Activated CD8-positive, alpha-beta T cell treated with anti-CD3 and anti-CD28 coated beads, Interleukin-2, amount 10 ng/mL, durations not matched to agents 7 days and 5 days (primary cell): Measurements from ENCODE around the gene KLRK1. TPM values are rescaled to one million over a fixed set of nuclear protein-coding genes. Genes with fewer than 3 reads are reported as not detected.
"Not testable (repeated sequence)": the region's sequence is repeated elsewhere in the genome, so short reads cannot be mapped to it uniquely, and the experiment has no call there.

Experiments
- ATAC-seq: fragments of 150-1000 bp; cut with Tn5 transposase; one replicate; pipeline ENCODE4 v1.10.0; 2021; ENCODE audit warnings: moderate library complexity
- CTCF ChIA-PET: fragments of 350-600 bp; sonication (Branson Sonifier 250); formaldehyde crosslinking; loops from one replicate; lab custom pipeline; 2021; ENCODE audit warnings: antibody characterized with exemption; lab: Charles Lee
- POLR2A ChIA-PET: fragments of 350-600 bp; sonication (Branson Sonifier 250); formaldehyde crosslinking; loops from one replicate; lab custom pipeline; 2021; ENCODE audit warnings: antibody characterized with exemption; lab: Charles Lee
- DNase-seq: peaks from one replicate; pipeline ENCODE4 v3.0.0-alpha.2; 2020
- H3K27ac Mint-ChIP-seq: one replicate; pipeline ENCODE4 v1.8.0; 2021; ENCODE audit warnings: mild to moderate bottlenecking, mixed read lengths
- H3K27me3 Mint-ChIP-seq: one replicate; pipeline ENCODE4 v1.8.0; 2021; ENCODE audit warnings: low read depth, mixed read lengths
- H3K36me3 Mint-ChIP-seq: one replicate; pipeline ENCODE4 v1.8.0; 2021; ENCODE audit warnings: low read depth, mixed read lengths
- H3K4me1 Mint-ChIP-seq: one replicate; pipeline ENCODE4 v1.8.0; 2021; ENCODE audit warnings: low read depth, mixed read lengths
- H3K4me3 Mint-ChIP-seq: one replicate; pipeline ENCODE4 v1.8.0; 2021; ENCODE audit warnings: mild to moderate bottlenecking, mixed read lengths
- H3K9me3 Mint-ChIP-seq: one replicate; pipeline ENCODE4 v1.8.0; 2022; ENCODE audit warnings: mixed read lengths; ENCODE audit not compliant: insufficient read depth
- total RNA-seq, 2 experiments: library from RNA; stranded (reverse); gene quantifications; one replicate each; pipeline ENCODE4 v1.2.3, GENCODE V29; 2021

KLRK1 gene
- total RNA-seq, 2 experiments from 2014 or later: 117 to 123 TPM

DNA sequence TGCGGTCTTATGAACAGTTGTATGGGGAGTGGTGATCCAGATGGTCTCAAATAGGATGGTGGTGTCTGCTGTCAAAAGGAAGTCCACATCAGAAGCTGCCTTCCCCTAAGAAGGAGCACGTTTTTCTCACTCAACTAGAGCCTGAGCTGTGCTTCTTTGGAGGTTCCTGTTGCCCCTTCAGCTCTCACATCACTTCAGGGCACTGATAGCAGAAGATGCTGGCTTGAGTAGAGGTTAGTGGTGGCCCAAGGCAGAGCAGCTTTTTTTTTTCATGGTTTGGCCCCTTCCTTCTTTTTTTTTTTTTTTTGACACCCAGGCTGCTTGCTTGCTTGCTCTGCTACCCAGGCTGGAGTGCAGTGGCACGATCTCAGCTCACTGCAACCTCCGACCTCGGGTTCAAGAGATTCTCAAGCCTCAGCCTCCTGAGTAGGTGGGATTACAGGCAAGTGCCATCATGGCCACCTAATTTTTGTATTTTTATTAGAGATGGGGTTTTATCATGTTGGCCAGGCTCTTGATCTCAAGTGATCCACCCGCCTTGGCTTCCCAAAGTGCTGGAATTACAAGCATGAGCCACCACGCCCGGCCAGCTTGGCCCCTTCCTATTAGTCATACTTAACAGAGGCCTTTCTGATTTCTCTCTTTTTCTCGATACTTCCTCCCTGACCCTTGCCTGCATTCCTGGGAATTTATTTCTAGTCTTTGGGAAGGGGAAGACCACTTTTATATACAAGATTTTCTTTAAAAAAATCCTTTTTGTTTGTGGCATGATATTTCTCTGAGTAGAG, 50.6 kb downstream of the KLRK1 start:
- peaks cover 28% of the 10 kb centered on the region for H3K9me3 Mint-ChIP-seq

DNA sequence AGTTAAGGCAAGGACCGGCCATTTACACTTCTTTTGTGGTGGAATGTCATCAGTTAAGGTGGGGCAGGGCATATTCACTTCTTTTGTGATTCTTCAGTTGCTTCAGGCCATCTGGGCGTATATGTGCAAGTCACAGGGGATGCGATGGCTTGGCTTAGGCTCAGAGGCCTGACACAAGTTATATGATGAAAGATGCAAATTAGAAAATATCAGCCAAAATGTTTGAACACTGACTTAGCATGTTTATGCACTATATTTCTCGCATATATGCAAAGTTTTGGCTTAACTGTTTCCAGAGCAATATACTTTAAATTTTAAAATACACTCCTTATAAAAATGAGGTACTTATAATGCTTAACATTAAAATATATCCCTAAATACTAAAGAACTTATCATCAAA, 51.4 kb downstream of the KLRK1 start:
- Mint-ChIP-seq H3K4me1 (peaks cover 24% of the 10 kb centered on the region), H3K36me3 (peaks cover 23% of the 10 kb centered on the region), H3K9me3 (peaks cover 28% of the 10 kb centered on the region)
- H3K27ac Mint-ChIP-seq, CTCF ChIA-PET, ATAC-seq, H3K4me3 Mint-ChIP-seq, DNase-seq, POLR2A ChIA-PET, H3K27me3 Mint-ChIP-seq: not testable (repeated sequence)

More for the DNA sequence above, 50.6 kb downstream of the KLRK1 start:
- Mint-ChIP-seq H3K27me3 (no peaks in the 10 kb centered on the region), H3K4me3 (no peak overlapping the region), H3K4me1 (peaks cover 24% of the 10 kb centered on the region), H3K27ac (no peak overlapping the region), H3K36me3 (peaks cover 27% of the 10 kb centered on the region)
- CTCF ChIA-PET: interaction anchor here (1.4 kb wide), 1 partner anchor 26 kb away, joined by 4 read pairs; no protein-coding TSS in a partner anchor
- POLR2A ChIA-PET: no interaction called here
- no peak for ATAC-seq
- DNase-seq: no peak

DNA sequence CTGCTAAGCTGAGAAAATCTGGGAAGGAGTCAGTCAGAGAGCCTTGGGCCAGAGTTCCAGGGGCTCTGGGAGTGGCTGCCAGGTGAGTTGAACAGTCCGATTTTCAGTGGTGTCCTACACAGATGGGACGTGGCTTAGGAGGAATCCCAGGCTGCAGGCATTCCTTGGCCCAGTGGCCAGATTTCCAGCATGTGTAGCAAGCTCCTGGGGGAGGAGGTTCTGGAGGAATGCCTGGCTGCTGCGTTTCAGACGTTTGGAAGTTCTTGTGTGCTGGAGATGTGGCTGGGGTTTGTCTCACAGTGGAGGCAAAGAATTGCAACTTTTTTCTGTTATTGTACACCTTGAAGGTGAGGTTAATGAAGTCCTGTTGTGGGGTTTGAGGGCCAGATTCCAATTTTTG, 53.6 kb downstream of the KLRK1 start:
- H3K9me3 Mint-ChIP-seq: peaks cover 10% of the 10 kb centered on the region
- ATAC-seq, H3K36me3 Mint-ChIP-seq, H3K27ac Mint-ChIP-seq, H3K27me3 Mint-ChIP-seq, CTCF ChIA-PET, DNase-seq, POLR2A ChIA-PET, H3K4me3 Mint-ChIP-seq: not testable (repeated sequence)
- H3K4me1 Mint-ChIP-seq: peaks cover 22% of the 10 kb centered on the region

DNA sequence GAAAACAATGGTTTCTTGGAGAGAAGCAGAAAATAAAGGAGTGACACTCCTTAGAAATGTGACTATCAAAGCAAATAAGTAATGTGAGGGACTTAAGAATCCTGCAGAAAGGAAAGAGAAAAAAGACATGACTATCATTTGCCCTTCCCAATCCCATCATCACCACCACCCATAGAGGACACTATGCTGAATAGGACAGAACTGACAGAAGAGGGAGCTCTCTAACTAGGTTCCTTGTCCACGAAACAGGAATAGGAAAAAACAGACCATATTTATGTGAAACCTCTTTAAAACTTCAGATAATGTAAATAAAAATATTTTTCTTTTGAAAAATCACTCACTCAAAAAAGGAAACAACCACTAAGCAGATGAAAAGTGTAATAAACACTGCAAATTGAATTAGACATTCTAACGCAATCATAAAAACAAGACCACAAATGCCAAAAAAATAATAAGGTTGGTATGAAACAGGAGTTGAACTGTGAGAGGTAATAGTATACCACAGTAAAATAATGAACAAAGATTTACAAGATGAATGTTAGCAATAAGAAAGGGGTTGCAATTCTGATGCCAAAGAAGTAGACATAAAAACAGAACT, 58.1 kb downstream of the KLRK1 start:
- ATAC-seq: peak; percentile 69
- Mint-ChIP-seq H3K27me3 (no peaks in the 10 kb centered on the region), H3K4me1 (peaks cover 14% of the 10 kb centered on the region), H3K9me3 (peaks cover 10% of the 10 kb centered on the region), H3K27ac (no peak overlapping the region), H3K4me3 (no peak overlapping the region), H3K36me3 (peaks cover 19% of the 10 kb centered on the region)
- POLR2A ChIA-PET: interaction anchor here (0.6 kb wide), 1 partner anchor 49 kb away, joined by 3 read pairs; no protein-coding TSS in a partner anchor
- CTCF ChIA-PET: interaction anchor here (0.6 to 2.8 kb wide), 6 partner anchors 9 to 230 kb away, joined by 3 to 16 read pairs (median 6); no protein-coding TSS in a partner anchor
- DNase-seq: no peak

DNA sequence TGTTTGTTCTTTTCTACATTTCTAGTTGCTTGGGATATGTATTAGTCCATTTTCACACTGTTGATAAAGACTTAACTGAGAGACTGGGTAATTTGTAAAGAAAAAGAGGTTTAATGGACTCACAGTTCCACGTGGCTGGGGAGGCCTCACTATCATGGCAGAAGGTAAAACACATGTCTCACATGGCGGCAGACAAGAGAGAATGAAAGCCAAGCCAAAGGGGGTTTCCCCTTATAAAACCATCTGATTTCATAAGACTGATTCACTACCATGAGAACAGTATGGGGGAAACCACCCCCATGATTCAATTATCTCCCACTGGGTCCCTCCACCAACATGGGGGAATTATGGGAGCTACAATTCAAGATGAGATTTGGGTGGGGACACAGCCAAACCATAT, 61.1 kb downstream of the KLRK1 start:
- H3K4me3 Mint-ChIP-seq, DNase-seq, H3K27me3 Mint-ChIP-seq, CTCF ChIA-PET, POLR2A ChIA-PET, ATAC-seq, H3K27ac Mint-ChIP-seq: not testable (repeated sequence)
- peaks cover 16% of the 10 kb centered on the region for H3K9me3 Mint-ChIP-seq
- H3K4me1 Mint-ChIP-seq: peaks cover 14% of the 10 kb centered on the region
- peaks cover 24% of the 10 kb centered on the region for H3K36me3 Mint-ChIP-seq

Other genes with a start within 250 kb of the KLRK1 start
- not detected for gene OLR1, start 217.9 kb downstream of the KLRK1 start, total RNA-seq
- gene TMEM52B, start 211.0 kb downstream of the KLRK1 start, total RNA-seq: not detected
- gene GABARAPL1, start 177.2 kb downstream of the KLRK1 start, total RNA-seq: 10 to 100 TPM; 15.1 to 17.0 TPM
- 1 to 10 TPM; 7.6 to 8.8 TPM for gene KLRD1, start 82.2 kb downstream of the KLRK1 start, total RNA-seq
- 1 to 10 TPM; 3.6 to 4.9 TPM for gene KLRC4, start 19.7 kb upstream of the KLRK1 start, total RNA-seq
- 1 to 10 TPM; 1.3 to 2.1 TPM for gene KLRC3, start 30.6 kb upstream of the KLRK1 start, total RNA-seq
- gene KLRC2, start 46.0 kb upstream of the KLRK1 start, total RNA-seq: 1 to 10 TPM; 1.6 to 1.7 TPM
- gene KLRC1, start 63.3 kb upstream of the KLRK1 start, total RNA-seq: 1 to 10 TPM; 4.9 to 5.0 TPM
- gene EIF2S3B, start 115.8 kb upstream of the KLRK1 start, total RNA-seq: 1 to 10 TPM; 1.8 to 2.3 TPM
- gene MAGOHB, start 223.6 kb upstream of the KLRK1 start, total RNA-seq: 10 to 100 TPM; 73.9 to 76.9 TPM